SK-N-SH (cell line): ENCODE measurements around the gene ITIH1.

Source experiments
- EP300 ChIP-seq, 2 experiments: IDR thresholded peaks; 2 replicates each; pipeline versions ENCODE4 v1.4.0 to v1.6.1; 2012; ENCODE audit warnings: borderline replicate concordance in 1 of 2, low read depth in 1 of 2, low read length in 1 of 2
- EZH2phosphoT487 ChIP-seq: fragments of 200-600 bp; sonication (generic); IDR thresholded peaks from 2 replicates; pipeline ENCODE4 v1.6.1; 2017; ENCODE audit warnings: low read depth, mixed run types, mild to moderate bottlenecking, antibody characterized with exemption, moderate library complexity, borderline replicate concordance
- GATA2 ChIP-seq: sonication (generic); formaldehyde crosslinking; IDR thresholded peaks from 2 replicates; pipeline ENCODE4 v1.5.0; 2020; ENCODE audit warnings: mild to moderate bottlenecking, missing genetic modification reagents
- NFIC ChIP-seq: IDR thresholded peaks from 2 replicates; pipeline ENCODE4 v1.4.0; 2012; ENCODE audit warnings: borderline replicate concordance
- POLR2AphosphoS5 ChIP-seq: IDR thresholded peaks from 2 replicates; pipeline ENCODE4 v1.6.1; 2012; ENCODE audit warnings: low read depth, low read length
- REST ChIP-seq: IDR thresholded peaks from 2 replicates; pipeline ENCODE4 v1.6.1; 2012; ENCODE audit warnings: mild to moderate bottlenecking, low read depth, low read length, moderate library complexity
- SIN3A ChIP-seq: IDR thresholded peaks from 2 replicates; pipeline ENCODE4 v1.6.1; 2012; ENCODE audit warnings: low read depth, mild to moderate bottlenecking, low read length, moderate library complexity, borderline replicate concordance
- SMC3 ChIP-seq: IDR thresholded peaks from 2 replicates; pipeline ENCODE4 v1.6.1; 2012; ENCODE audit warnings: low read depth, low read length, improper control_type of control experiment
- TAF1 ChIP-seq: IDR thresholded peaks from 2 replicates; pipeline ENCODE4 v1.6.1; 2012; ENCODE audit warnings: low read depth, mild to moderate bottlenecking, low read length, moderate library complexity, borderline replicate concordance
- TCF12 ChIP-seq: IDR thresholded peaks from 2 replicates; pipeline ENCODE4 v1.4.0; 2012
- YY1 ChIP-seq: IDR thresholded peaks from 2 replicates; pipeline ENCODE4 v1.4.0; 2012; ENCODE audit warnings: low read depth, mild to moderate bottlenecking
- TF ChIP-seq, protein P1 (sequence below): fragments of 200-600 bp; sonication (generic); IDR thresholded peaks from 2 replicates; pipeline ENCODE4 v1.6.1; 2017; ENCODE audit warnings: antibody characterized with exemption, mild to moderate bottlenecking, moderate library complexity
- TF ChIP-seq, protein P2 (sequence below): IDR thresholded peaks from 2 replicates; pipeline ENCODE4 v1.4.0; 2012; ENCODE audit warnings: low read depth

GRCh38 chr3:52792961-52793695 is 15.7 kb downstream of the ITIH1 start:
- no peak for TF ChIP-seq POLR2AphosphoS5
- no peak for TF ChIP-seq REST
- TF ChIP-seq, protein P1, sequence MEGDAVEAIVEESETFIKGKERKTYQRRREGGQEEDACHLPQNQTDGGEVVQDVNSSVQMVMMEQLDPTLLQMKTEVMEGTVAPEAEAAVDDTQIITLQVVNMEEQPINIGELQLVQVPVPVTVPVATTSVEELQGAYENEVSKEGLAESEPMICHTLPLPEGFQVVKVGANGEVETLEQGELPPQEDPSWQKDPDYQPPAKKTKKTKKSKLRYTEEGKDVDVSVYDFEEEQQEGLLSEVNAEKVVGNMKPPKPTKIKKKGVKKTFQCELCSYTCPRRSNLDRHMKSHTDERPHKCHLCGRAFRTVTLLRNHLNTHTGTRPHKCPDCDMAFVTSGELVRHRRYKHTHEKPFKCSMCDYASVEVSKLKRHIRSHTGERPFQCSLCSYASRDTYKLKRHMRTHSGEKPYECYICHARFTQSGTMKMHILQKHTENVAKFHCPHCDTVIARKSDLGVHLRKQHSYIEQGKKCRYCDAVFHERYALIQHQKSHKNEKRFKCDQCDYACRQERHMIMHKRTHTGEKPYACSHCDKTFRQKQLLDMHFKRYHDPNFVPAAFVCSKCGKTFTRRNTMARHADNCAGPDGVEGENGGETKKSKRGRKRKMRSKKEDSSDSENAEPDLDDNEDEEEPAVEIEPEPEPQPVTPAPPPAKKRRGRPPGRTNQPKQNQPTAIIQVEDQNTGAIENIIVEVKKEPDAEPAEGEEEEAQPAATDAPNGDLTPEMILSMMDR = no peak
- TF ChIP-seq, protein P2, sequence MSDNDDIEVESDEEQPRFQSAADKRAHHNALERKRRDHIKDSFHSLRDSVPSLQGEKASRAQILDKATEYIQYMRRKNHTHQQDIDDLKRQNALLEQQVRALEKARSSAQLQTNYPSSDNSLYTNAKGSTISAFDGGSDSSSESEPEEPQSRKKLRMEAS = no peak
- no peak for TF ChIP-seq SMC3
- no peak for TF ChIP-seq TCF12
- no peak for TF ChIP-seq TAF1
- no peak for TF ChIP-seq NFIC
- TF ChIP-seq SIN3A = no peak
- no peak for TF ChIP-seq EP300 (IDR thresholded peaks at IDR 0.05; ENCODE audit: borderline replicate concordance in 1 of 2, low read depth in 1 of 2, low read length in 1 of 2)
- no peak for TF ChIP-seq YY1
- no peak for TF ChIP-seq EZH2phosphoT487
- no peak for TF ChIP-seq GATA2 (CRISPR knock-in tag)
